GM18907 (cell line): ENCODE data around the gene FBN1.

Source experiments
- ATAC-seq: cut with Tn5 transposase; IDR thresholded peaks from one replicate; pipeline ENCODE4 v1.9.1; 2021; ENCODE audit warnings: mild to moderate bottlenecking, moderate library complexity; ENCODE audit not compliant: unreplicated experiment

FBN1 gene

GRCh38 chr15:48527517-48527916 is 118.0 kb downstream of the FBN1 start:
- no peak for ATAC-seq

DNA sequence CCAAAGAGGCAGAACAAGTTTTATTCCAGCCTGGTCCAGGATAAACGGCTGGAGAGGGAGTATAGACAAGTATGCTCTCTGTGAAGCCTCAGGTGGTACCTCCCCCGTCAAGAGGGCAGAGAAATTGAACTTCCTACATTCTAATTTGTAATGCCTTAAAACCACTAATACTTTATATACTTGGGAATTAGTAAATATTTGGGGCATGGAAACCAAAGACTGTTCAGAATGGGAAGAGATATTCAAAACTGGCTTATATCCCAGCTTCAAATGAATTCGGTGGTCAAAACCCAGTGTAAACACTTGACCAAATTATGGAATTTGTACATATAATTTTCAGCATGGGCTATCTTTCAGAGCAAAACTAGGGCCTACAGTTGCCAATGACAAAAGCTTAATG is 122.6 kb downstream of the FBN1 start:
- no peak for ATAC-seq

DNA sequence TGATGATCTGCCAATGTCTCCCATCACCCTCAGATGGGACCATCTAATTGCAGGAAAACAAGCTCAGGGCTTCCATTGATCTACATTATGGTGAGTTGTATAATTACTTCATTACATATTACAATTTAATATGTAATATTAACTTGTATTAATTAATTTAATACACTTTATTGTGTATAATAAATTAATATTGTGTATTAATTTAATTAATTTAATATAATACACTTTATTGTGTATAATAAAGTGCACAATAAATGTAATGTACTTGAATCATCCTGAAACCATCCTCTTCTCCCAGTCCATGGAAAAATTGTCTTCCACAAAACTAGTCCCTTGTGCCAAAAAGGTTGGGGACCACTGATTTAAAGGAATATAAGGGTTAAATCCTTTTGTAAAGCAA is 123.4 kb downstream of the FBN1 start:
- no peak for ATAC-seq

DNA sequence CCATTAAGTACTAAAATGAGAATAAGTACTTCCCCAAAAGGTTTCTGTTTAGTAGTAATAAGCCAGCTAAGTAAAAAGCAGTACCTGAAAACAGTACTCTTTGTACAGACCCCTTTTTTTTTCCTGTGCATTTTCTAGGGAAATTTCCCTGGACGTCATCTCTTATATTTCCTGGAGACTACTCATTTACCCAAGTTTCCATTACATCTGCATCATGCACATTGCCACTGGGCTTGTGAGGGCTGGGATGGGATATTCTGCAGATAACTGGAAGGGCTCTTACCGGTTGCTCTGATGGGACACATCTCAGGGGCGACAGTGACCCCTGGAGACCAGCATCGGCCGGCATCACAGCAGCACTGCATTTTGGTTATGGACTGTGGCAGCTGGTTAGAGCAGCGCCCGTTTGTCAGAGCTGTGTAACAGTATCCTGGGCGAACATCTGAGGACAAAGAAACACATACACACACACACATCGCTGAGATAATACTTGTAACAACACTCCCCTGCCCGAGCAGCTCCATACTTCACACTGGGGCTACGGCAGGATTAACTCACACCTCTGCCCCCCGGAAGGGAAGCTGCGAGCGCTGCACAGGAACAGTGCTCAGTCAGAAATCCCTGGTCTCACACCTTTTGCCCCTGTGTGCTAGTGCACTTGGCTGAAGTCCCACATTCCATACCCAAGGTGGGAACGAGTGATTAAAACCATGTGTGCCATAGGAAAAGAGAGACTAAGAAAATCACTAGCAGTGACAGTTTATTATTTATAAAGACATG is 124.9 kb downstream of the FBN1 start:
- ATAC-seq: no peak

GRCh38 chr15:48516121-48516520 is 129.4 kb downstream of the FBN1 start:
- no peak for ATAC-seq

GRCh38 chr15:48515500-48515899 is 130.0 kb downstream of the FBN1 start:
- ATAC-seq: no peak

GRCh38 chr15:48514103-48514816 is 131.2 kb downstream of the FBN1 start:
- ATAC-seq: no peak

DNA sequence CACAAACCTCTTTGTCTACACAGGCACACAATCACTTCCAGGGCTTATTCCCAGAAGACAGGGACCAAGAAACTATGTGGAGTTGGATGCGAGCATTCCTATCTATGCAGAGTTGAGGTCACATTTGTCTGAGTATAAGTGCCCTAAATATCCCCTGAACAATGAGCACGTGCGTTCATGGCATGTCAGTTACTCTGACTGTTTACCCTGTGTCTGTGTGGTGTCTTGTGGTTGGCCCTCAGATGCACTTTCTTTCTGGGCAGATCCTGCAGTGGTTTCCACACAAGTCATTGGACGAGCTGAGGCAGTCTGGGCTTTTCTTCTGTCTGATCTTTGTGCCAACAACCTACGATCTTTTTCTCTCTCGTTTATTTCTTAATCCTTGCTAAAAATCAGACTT is 134.5 kb downstream of the FBN1 start:
- ATAC-seq: no peak

DNA sequence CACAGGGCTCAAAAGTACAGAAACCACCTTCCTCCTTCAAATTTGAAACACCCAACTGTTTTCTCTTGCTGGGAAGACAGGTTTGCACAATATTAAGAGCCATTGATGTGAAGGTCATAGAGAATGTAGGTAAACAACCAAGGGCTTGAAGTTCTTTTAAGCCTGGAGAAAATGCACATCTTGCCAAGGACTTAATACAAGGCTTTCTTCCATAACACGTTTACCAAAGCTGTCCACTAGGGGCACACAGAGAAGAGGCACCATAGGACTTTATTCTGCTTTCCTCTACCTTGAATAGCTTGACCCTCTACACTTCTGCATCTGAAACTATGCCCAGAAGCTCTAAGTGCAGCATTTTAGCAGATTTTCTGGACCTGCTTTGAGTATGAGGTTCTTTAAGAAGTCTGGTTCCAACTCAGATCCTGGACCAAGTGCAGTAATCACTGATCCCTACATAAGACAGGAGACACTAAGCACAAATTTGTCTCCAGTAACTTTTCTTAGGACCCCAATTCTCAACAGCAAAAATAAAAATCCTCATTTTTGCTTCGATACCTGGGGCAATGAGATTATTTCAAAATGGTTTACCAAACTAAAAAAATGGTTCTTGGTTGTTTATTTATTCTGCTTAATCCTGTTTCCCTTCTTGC is 138.0 kb downstream of the FBN1 start:
- ATAC-seq: peak; percentile 91

DNA sequence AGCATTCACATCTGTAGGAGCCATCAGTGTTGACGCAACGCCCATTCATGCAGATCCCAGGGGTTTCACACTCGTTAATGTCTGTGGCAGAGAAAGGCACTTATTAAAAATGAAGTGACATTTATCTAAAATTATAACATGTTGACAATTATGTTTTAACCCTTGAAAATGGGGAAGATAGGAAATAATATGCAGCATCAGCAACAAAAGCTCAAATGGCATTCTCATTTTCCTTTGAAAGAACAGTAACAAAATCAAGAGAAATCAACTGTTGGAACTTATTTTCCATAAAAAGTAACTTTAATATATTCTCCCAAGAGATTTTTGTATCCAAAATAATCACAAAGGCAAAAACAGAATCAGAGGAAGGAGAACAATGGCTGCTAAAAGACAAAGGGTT is 140.4 kb downstream of the FBN1 start:
- no peak for ATAC-seq

DNA sequence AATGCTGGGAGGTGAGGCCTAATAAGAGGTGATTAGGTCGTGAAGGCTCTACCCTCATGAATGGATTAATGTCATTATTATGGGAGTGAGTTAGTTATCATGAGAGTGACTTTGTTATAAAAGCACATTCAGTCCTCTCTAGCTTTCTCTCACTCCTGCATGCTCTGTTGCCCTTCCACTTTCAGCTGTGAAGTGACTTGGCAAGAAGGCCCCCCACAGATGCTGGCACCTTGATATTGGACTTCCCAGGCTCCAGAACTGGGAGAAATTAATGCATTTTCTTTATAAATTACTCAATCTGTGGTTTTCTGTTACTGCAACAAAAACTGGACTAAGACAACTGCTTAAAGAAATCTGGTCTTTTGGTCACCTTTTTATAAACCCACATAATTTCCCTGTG is 144.3 kb downstream of the FBN1 start:
- ATAC-seq: peak; percentile 73

GRCh38 chr15:48500595-48500994 is 144.9 kb downstream of the FBN1 start:
- no peak for ATAC-seq

- no peak for ATAC-seq
Observed at GRCh38 chr15:48499978-48500377, 145.5 kb downstream of the FBN1 start.

- no peak for ATAC-seq
Observed at GRCh38 chr15:48498828-48499227, 146.7 kb downstream of the FBN1 start.

DNA sequence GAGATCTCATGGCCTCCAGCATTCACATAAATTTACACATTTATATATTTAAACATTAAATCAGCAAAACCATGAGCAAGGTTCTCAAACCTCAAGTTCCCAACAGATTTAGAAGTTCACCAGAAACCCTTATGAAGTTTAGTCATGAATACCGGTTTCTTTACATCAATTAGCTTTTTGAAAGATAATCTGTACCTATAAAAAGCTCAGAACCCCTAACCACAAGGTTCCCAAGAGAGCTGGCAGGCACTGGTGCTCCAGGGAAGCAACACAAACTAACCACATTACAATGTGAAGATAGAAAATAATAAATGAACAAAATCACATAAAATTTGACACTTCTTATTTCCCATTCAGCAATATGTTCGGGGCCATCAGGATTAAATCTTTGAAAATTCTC is 150.9 kb downstream of the FBN1 start:
- no peak for ATAC-seq

GRCh38 chr15:48493763-48494225 is 151.7 kb downstream of the FBN1 start:
- ATAC-seq: no peak

GRCh38 chr15:48493084-48493762 is 152.3 kb downstream of the FBN1 start:
- no peak for ATAC-seq

GRCh38 chr15:48486228-48486627 is 159.3 kb downstream of the FBN1 start:
- ATAC-seq: peak; percentile 78

DNA sequence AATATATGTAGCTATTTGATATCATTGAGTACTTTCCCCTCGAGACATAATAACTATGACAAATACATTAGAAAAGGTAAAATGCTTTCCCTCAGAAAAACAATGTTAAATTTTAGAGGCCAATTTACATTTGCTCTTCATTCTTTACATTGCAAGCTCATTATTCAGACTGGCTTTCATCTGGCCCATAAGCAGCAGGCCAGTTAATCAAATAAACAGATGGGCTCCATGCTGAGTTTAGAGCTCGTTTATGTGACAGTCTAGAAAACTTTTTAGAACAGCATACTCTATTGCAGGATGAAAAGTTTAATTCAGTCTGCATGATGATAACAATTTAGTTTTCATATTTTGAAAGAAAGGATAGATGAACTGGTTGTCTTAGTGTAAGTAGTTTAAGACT is 163.7 kb downstream of the FBN1 start:
- ATAC-seq: no peak

GRCh38 chr15:48479751-48480150 is 165.8 kb downstream of the FBN1 start:
- ATAC-seq: no peak

GRCh38 chr15:48478581-48478980 is 166.9 kb downstream of the FBN1 start:
- no peak for ATAC-seq
